ENCODE data around the gene CECR2.

DNA sequence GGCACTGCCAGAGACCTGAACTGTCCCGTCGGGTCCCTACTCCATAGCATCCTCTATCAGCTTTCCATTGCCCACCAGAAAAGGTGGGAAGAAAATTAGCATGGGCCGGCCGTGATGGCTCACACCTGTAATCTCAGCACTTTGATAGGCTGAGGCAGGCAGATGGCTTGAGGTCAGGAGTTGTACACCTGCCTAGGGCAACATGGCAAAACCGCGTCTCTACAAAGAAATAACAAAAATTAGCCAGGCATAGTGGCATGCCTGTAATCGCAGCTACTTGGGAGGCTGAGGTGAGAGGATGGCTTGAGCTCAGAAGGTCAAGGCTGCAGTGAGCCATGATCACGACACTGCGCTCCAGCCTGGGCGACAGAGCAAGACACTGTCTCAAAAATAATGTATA, 197.5 kb downstream of the CECR2 start:
- TF ChIP-seq, protein P1, sequence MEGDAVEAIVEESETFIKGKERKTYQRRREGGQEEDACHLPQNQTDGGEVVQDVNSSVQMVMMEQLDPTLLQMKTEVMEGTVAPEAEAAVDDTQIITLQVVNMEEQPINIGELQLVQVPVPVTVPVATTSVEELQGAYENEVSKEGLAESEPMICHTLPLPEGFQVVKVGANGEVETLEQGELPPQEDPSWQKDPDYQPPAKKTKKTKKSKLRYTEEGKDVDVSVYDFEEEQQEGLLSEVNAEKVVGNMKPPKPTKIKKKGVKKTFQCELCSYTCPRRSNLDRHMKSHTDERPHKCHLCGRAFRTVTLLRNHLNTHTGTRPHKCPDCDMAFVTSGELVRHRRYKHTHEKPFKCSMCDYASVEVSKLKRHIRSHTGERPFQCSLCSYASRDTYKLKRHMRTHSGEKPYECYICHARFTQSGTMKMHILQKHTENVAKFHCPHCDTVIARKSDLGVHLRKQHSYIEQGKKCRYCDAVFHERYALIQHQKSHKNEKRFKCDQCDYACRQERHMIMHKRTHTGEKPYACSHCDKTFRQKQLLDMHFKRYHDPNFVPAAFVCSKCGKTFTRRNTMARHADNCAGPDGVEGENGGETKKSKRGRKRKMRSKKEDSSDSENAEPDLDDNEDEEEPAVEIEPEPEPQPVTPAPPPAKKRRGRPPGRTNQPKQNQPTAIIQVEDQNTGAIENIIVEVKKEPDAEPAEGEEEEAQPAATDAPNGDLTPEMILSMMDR (conservative IDR thresholded peaks at IDR 0.05; ENCODE audit: low read depth, low read length): no peak
- no peak for TF ChIP-seq EZH2 (IDR thresholded peaks at IDR 0.05; ENCODE audit: low read length, unreplicated experiment)
- TF ChIP-seq EZH2phosphoT487 (IDR thresholded peaks at IDR 0.05; ENCODE audit: borderline replicate concordance, low read length): no peak
